WI38 (cell line): ENCODE results near the gene BRK1.

Experiments used
- H3K4me3 ChIP-seq: 2 replicates; pipeline ENCODE4 v1.5.1; 2011; ENCODE audit warnings: low read depth, mild to moderate bottlenecking, control low read depth, low read length
- CTCF ChIP-seq: IDR thresholded peaks from 2 replicates; pipeline ENCODE4 v1.5.1; 2012; ENCODE audit warnings: low read depth, mild to moderate bottlenecking, control low read depth, low read length

BRK1 gene

GRCh38 chr3:10093678-10094077 lies 21.8 kb upstream of the BRK1 start:
- TF ChIP-seq CTCF: no peak
- no peak overlapping the region for H3K4me3 ChIP-seq

GRCh38 chr3:10099041-10099440 lies 16.4 kb upstream of the BRK1 start:
- no peak overlapping the region for H3K4me3 ChIP-seq
- TF ChIP-seq CTCF: no peak

- no peak overlapping the region for H3K4me3 ChIP-seq
- TF ChIP-seq CTCF: no peak
Measured at GRCh38 chr3:10106919-10107318, 8.6 kb upstream of the BRK1 start.

- H3K4me3 ChIP-seq: no peak within 1 kb of the TSS
- no peak for TF ChIP-seq CTCF
Measured at GRCh38 chr3:10108091-10108490, 7.4 kb upstream of the BRK1 start, which contains the start of gene FANCD2OS. TSS of gene FANCD2OS (minus strand) at chr3:10108255. CDS start at chr3:10104774, 3,481 bp downstream.

GRCh38 chr3:10116138-10116460 lies 624 bp downstream of the BRK1 start:
- H3K4me3 ChIP-seq: peak overlapping the region; percentile 99
- TF ChIP-seq CTCF: no peak

GRCh38 chr3:10116928-10117327 lies 1.5 kb downstream of the BRK1 start:
- TF ChIP-seq CTCF: no peak
- peak overlapping the region; percentile 99 for H3K4me3 ChIP-seq

- no peak overlapping the region for H3K4me3 ChIP-seq
- TF ChIP-seq CTCF: no peak
Measured at GRCh38 chr3:10119376-10119775, 3.9 kb downstream of the BRK1 start.
